HT1080 (cell line): ENCODE data around the gene BRCA1. TPM values are rescaled to one million over a fixed set of nuclear protein-coding genes. Genes with fewer than 3 reads are reported as not detected.
"Not testable (repeated sequence)": the region's sequence is repeated elsewhere in the genome, so short reads cannot be mapped to it uniquely, and the experiment has no call there.

Experiments
- DNase-seq: peaks from one replicate; pipeline ENCODE4 v3.0.0-alpha.2; 2015; ENCODE audit warnings: low read depth
- total RNA-seq: library from RNA; depleted of rRNA; stranded (reverse); fragments of >200 nt; shearing (Covaris generic); gene quantifications from 2 replicates; pipeline ENCODE4 v1.2.3, GENCODE V29; 2014

Gene BRCA1
- total RNA-seq, 1 experiment from 2014 or later: 47.1 TPM

DNA sequence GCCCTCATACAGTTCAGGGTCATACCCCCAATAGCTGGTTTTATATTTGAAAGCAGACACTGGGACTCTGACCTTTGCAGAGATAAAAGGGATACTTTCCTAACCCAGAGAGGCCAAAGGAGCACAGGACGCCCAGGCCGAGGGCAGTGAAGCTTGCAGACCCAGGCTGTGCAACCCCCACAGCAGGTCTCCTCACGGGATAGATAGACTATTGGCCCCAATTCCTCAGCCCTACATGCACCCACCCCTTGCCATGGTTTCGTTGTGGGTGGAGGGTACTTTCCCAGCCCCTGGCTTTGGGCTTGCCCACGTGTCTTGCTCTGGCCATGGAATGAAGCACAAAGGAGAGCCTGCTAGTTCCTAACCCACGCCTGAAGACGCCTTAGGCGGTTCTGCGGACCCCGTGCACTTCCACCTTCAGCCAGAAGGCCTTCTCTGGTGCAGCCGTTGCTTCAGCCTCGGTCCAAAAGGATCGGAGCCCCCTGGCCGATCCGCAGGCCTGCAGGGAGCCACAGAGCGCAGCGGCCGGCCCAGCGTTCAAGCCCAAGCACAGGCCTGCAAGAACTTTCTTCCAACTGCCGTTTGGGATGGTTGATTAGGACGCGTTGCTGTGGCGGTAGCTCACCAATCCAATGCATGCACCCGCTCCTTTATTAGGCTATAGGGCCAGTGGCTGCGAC lies 9.8 kb upstream of the BRCA1 start:
- DNase-seq: no peak

DNA sequence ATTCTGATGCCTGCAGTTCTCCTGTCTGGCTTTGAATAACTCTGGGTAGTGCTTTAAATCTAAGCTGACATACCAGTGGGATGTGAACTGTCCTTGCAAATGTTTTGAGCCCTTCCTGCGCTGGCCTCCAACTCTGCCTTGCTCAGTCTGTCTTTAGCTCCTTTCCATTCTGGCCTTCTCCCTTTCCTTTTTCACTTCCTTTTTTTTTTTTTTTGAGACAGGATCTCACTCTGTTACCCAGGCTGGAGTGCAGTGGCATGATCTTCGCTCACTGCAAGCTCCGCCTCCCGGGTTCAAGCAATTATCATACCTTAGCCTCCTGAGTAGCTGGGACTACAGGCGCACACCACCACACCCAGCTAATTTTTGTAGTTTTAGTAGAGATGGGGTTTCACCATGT lies 8.3 kb upstream of the BRCA1 start:
- not testable (repeated sequence) for DNase-seq

DNA sequence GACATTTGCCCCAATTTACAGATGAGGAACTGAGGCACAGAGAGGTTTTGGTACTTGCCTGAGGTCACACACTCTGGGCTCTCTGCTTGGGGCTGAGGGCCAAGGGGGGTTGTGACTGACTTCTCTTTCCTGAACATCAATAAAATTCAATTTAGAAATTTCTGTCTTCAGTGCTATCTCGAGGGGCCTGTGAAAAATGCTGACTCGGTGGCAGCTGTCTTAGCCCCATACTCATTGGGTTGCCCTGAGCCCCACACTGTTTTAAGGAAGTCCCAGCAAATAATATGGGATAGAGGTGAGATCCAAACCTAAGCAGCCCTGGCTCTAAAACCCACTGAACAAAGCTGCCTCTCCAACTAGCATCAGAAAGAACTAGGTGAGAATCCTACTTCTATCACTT lies 7.0 kb upstream of the BRCA1 start:
- DNase-seq: no peak

DNA sequence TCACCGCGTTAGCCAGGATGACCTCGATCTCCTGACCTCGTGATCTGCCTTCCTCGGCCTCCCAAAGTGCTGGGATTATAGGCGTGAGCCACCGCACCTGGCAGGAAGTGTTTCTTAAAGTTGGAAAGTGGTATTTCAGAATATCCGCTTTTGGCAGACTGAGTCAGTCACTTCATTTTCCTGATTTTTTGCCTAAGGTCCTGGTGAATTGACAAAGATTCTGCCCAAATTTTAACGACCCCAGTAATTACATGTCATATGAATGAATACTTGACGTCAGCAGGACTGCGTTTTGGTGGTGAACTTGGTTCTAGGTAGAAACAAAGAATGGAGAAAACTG lies 4.5 kb upstream of the BRCA1 start:
- no peak for DNase-seq

DNA sequence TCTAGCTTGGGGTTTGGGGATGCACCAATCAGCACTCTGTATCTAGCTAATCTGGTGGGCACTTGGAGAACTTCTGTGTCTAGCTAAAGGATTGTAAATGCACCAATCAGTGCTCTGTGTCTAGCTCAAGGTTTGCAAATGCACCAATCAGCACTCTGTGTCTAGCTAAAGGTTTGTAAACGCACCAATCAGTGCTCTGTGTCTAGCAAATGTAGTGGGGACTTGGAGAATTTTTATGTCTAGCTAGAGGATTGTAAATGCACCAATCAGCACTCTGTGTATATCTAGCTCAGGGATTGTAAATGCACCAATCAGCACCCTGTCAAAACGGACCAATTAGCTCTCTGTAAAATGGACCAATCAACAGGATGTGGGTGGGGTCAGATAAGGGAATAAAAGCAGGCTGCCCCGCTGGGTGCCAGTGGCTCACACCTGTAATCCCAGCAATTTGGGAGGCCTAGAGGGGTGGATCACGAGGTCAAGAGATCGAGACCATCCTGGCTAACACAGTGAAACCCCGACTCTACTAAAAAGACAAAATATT lies 2.2 kb upstream of the BRCA1 start:
- peak; percentile 13 for DNase-seq

DNA sequence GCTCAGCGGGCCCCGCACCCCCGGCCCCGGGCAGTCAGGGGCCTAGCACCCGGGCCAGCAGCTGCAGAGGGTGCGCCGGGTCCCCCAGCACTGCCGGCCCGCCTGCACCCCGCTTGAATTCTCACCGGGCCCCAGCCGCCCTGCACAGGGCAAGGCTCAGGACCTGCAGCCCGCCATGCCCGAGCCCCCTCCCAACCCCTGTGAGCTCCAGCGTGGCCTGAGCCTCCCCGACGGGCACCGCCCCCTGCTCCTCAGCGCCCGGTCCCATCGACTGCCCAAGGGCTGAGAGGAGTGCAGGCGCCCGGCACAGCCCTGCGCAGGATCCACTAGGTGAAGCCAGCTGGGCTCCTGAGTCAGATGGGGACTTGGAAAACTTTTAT lies 1.7 kb upstream of the BRCA1 start:
- no peak for DNase-seq

DNA sequence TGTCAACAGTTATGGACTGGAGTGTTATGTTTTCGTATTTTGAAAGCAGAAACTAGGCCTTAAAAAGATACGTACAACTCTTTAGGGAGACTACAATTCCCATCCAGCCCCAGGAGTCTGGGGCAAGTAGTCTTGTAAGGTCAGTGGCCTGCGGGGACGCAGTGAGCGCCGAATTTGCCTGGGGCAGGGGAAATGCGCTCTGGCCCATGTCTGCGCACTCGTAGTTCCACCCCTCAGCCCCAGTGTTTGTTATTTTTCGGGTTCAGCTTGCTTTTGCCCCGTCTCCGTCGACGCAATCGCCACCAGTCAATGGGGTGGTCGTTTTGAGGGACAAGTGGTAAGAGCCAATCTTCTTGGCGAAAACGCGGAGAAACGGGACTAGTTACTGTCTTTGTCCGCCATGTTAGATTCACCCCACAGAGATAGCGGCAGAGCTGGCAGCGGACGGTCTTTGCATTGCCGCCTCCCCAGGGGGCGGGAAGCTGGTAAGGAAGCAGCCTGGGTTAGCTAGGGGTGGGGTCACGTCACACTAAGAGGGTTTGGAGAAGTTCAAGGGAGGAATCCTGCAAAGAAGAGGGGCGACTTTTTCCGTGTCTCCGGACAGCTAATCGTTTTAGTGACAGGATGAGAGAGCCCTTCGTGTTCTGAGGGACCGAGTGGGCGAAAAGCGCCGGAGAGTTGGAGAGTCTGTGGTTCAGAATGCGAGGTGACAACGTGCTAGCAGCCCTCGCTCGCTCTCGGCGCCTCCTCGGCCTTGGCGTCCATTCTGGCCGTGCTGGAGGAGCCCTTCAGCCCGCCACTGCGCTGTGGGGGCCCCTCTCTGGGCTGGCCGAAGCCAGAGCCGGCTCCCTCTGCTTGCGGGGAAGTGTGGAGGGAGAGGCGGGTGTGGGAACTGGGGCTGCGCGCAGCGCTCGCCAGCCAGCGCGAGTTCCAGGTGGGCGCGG lies 1.1 kb upstream of the BRCA1 start:
- no peak for DNase-seq

DNA sequence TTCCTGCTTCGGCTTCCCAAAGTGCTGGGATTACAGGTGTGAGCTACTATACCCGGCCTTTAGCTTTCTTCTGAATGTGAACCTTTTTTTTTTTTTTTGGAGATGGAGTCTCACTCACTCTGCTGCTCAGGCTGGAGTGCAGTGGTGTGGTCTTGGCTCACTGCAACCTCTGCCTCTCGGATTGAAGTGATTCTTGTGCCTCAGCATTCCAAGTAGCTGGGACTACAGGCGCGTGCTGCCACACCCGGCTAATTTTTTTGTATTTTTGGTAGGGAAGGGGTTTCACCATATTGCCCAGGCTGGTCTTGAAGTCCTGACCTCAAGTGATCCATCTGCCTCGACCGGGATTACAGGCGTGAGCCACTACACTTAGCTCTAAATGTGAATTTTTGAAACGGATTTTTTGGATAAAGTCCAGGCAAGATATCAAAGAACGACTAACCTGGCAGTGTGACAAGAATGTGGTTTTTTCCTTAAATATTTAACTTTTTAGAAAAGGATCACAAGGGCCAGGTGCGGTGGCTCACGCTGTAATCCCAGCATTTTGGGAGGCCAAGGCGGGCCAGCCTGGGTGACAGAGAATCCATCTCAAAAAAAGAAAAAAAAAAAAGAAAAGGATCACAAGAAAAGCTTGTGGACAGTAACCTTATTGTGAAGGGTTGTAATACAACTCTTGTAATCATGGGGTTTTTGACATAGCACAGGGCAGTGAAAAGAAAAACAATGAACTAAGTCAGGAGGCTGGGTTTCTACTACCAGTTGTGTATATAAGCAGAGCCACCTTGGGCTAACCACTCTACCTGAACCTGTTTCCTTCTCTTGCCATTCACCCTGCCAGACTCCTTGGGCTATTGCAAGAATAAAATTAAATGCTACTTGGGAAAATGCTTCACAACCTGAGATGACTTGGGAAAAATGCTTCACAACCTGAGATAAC lies 6.2 kb downstream of the BRCA1 start:
- no peak for DNase-seq

DNA sequence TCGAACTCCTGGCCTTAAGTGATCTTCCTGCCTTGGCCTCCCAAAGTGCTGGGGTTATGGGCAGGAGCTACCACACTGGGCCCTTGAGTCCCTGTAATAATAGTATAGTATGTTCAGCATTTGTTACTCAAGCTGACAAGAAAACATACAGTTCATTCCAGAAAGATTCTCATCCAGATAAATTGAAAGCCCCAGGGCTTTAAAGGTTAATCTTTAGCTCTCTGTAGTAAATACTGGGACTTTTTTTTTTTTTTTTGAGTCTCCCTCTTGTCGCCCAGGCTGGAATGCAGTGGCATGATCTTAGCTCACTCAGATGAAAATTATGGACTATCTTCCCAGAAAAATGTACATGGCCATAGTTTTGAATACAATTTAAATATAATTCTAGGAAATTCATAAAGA lies 11.0 kb downstream of the BRCA1 start:
- no peak for DNase-seq

DNA sequence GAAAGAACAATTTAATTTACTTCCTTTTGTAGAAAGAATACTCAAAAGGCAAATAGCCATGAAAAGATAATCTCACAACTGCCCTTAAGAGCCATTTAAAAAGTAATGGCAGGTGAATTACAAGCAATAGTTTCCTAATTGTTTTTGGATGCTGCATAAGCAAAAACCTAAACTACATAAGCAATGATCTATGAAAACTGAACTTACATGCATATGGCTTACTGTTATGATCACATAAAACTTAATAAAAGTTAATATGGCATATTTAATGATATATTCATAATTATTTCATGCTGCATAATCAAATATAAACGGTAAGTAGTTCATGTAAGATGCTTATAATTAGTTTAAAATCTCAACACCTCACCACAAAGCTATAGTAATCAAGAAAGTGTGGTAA lies 18.6 kb downstream of the BRCA1 start:
- DNase-seq: no peak

DNA sequence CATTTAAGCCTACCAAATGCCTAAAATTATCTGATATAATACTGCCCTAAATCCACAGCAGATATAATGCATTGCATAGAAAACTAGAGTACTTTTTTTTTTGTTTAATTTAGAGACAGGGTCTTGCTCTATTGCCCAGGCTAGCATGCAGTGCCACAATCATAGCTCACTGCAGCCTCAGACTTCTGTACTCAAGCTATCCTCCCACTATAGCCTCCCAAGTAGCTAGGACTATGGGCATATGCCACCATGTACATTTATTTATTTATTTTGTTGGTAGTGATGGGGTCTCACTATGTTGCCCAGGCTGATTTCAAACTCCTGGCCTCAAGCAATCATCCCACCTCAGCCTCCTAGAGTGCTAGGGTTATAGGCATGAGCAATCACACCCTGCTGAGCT lies 20.0 kb downstream of the BRCA1 start:
- no peak for DNase-seq

DNA sequence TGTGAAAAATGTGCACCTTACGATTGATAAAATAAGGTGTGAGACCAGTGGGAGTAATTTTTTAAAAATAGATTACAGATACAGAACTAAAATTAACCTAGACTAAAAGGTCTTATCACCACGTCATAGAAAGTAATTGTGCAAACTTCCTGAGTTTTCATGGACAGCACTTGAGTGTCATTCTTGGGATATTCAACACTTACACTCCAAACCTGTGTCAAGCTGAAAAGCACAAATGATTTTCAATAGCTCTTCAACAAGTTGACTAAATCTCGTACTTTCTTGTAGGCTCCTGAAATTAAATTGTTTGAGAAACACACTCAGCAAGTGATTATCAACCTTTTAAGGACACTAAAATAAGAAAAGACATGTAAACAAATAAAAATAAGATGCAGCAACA lies 20.5 kb downstream of the BRCA1 start:
- no peak for DNase-seq

DNA sequence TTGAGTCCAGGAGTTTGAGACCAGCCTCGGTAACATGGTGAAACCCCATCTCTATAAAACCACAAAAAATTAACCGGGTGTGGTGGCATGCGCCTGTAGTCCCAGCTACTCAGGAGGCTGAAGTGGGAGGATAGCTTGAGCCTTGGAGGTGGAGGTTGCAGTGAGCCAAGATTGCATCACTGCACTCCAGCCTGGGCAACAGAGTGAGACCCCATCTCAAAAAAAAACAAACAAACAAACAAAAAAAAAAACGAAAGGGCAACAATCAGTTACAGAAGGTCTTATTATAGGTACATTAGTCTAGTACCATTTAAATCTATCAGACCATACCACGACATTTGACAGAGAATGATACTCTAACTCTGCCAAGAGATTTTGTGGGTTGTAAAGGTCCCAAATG lies 29.8 kb downstream of the BRCA1 start:
- not testable (repeated sequence) for DNase-seq

DNA sequence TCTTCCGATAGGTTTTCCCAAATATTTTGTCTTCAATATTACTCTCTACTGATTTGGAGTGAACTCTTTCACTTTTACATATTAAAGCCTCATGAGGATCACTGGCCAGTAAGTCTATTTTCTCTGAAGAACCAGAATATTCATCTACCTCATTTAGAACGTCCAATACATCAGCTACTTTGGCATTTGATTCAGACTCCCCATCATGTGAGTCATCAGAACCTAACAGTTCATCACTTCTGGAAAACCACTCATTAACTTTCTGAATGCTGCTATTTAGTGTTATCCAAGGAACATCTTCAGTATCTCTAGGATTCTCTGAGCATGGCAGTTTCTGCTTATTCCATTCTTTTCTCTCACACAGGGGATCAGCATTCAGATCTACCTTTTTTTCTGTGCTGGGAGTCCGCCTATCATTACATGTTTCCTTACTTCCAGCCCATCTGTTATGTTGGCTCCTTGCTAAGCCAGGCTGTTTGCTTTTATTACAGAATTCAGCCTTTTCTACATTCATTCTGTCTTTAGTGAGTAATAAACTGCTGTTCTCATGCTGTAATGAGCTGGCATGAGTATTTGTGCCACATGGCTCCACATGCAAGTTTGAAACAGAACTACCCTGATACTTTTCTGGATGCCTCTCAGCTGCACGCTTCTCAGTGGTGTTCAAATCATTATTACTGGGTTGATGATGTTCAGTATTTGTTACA lies 30.9 kb downstream of the BRCA1 start:
- DNase-seq: no peak

DNA sequence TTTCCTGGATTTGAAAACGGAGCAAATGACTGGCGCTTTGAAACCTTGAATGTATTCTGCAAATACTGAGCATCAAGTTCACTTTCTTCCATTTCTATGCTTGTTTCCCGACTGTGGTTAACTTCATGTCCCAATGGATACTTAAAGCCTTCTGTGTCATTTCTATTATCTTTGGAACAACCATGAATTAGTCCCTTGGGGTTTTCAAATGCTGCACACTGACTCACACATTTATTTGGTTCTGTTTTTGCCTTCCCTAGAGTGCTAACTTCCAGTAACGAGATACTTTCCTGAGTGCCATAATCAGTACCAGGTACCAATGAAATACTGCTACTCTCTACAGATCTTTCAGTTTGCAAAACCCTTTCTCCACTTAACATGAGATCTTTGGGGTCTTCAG lies 32.3 kb downstream of the BRCA1 start:
- DNase-seq: no peak

DNA sequence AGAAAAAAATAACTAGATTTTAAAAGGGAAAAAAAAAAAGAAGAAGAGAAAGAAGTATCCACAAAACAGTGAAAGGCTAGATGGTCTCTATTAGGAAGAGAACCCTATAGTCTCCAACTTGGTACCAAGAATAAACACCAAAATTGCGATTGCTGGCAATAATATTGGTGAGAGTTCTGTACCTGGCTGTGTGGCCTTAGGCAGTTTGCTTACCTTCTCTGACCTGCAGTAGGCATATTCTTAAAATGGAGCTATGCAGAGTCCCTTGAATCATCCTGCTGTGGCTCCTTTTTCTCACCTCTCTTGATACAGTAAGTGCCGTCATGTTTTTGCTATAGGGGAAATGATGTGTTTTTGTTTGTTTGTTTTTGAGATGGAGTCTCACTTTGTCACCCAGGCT lies 35.1 kb downstream of the BRCA1 start:
- no peak for DNase-seq

DNA sequence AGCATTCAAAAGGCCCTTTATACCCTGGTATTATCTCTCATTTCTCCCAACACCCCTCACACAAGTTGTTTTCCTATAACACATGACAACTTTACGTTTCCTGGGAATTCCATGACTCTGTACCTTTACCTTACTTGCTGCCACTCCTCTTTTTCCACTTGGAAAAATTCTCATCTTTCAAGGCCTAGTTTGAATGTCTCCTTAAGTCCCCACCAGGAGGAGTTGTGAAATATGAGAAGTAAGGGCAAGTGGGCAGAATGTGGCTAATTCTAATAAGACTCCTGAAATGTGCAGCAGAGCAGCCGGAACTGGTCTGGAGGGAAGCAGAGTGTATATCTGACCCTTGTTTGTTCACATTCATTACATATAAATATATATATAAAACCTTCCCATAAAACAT lies 39.7 kb downstream of the BRCA1 start:
- no peak for DNase-seq

DNA sequence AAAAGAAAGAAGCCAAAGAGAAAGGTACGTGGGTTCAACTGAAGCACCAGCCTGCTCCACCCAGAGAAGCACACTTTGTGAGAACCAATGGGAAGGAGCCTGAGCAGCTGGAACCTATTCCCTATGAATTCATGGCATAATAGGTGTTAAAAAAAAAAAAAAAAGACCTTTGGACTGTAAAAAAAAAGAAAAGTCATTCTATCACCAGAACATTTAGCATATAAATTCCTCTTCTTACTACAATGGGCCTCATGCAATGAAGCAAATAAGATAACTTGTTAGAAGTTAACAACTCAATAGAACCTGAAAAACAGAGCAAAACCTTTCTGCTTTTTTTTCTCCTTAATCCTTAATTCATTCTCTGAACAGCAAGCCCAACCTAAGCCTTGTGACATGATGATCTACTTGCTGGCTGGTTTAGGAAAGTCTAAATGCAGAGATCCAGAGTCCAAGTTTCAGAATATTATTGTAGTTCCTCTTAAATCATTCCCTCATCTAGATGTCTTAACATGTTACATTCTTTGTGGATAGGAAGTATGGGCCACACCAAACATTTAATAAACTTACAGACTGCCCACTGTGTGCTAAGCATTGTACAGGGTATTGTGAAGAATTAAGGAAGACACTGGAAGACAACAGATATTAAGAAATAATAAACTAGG lies 45.4 kb downstream of the BRCA1 start:
- DNase-seq: no peak

DNA sequence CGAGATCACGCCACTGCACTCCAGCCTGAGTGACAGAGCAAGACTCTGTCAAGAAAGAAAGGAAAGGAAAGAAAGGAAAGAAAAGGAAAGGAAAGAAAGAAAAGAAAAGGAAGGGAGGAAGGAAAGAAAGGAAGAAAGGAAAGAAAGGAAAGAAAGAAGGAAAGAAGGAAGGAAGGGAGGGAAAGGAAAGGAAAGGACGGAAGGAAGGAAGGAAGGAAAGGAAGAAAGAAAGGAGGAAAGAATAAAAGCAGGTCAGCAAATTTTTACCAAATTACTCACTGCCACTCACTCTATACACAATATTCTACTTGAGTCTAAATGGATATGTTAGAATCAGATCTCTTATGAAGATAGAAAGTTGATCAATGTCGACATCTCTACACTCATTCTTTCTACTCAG lies 50.3 kb downstream of the BRCA1 start:
- no peak for DNase-seq

DNA sequence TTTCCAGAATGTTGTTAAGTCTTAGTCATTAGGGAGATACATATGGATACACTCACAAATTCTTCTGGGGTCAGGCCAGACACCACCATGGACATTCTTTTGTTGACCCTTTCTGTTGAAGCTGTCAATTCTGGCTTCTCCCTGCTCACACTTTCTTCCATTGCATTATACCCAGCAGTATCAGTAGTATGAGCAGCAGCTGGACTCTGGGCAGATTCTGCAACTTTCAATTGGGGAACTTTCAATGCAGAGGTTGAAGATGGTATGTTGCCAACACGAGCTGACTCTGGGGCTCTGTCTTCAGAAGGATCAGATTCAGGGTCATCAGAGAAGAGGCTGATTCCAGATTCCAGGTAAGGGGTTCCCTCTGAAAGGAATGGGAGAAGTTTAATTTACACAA lies 54.3 kb downstream of the BRCA1 start:
- DNase-seq: no peak
